ENCODE data around the gene TULP4.

- TF ChIP-seq, protein P1, sequence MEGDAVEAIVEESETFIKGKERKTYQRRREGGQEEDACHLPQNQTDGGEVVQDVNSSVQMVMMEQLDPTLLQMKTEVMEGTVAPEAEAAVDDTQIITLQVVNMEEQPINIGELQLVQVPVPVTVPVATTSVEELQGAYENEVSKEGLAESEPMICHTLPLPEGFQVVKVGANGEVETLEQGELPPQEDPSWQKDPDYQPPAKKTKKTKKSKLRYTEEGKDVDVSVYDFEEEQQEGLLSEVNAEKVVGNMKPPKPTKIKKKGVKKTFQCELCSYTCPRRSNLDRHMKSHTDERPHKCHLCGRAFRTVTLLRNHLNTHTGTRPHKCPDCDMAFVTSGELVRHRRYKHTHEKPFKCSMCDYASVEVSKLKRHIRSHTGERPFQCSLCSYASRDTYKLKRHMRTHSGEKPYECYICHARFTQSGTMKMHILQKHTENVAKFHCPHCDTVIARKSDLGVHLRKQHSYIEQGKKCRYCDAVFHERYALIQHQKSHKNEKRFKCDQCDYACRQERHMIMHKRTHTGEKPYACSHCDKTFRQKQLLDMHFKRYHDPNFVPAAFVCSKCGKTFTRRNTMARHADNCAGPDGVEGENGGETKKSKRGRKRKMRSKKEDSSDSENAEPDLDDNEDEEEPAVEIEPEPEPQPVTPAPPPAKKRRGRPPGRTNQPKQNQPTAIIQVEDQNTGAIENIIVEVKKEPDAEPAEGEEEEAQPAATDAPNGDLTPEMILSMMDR (IDR thresholded peaks at IDR 0.05), result no peak
- TF ChIP-seq POLR2A (IDR thresholded peaks at IDR 0.05) (no peak), POLR2AphosphoS5 (IDR thresholded peaks at IDR 0.05) (no peak)
Observed at GRCh38 chr6:158358450-158359077, 46.3 kb downstream of the TULP4 start.
